AG09309 (cell line): ENCODE data around the gene GTF3C1.

Source experiments
- DNase-seq: peaks from one replicate; pipeline ENCODE4 v3.0.0-alpha.2; 2010; ENCODE audit warnings: low read depth
- H3K4me3 ChIP-seq: 2 replicates; pipeline ENCODE4 v1.5.1; 2011; ENCODE audit warnings: mild to moderate bottlenecking, low read depth, low read length, moderate library complexity; ENCODE audit not compliant: control insufficient read depth
- CTCF ChIP-seq: IDR thresholded peaks from 2 replicates; pipeline ENCODE4 v1.5.1; 2011; ENCODE audit warnings: mild to moderate bottlenecking, low read depth, low read length, inconsistent platforms; ENCODE audit not compliant: insufficient read depth, control insufficient read depth; ENCODE audit errors: missing control alignments

The GTF3C1 gene

GRCh38 chr16:27486760-27487159 is 63.0 kb downstream of the GTF3C1 start:
- no peak for TF ChIP-seq CTCF
- DNase-seq, result no peak
- no peak overlapping the region for H3K4me3 ChIP-seq

- no peak for DNase-seq
- no peak for TF ChIP-seq CTCF
Observed at GRCh38 chr16:27486344-27486743, 63.4 kb downstream of the GTF3C1 start.

GRCh38 chr16:27485811-27486210 is 63.9 kb downstream of the GTF3C1 start:
- no peak for DNase-seq
- TF ChIP-seq CTCF, result no peak
- H3K4me3 ChIP-seq, result no peak overlapping the region

More at GRCh38 chr16:27486344-27486743, 63.4 kb downstream of the GTF3C1 start:
- no peak overlapping the region for H3K4me3 ChIP-seq

GRCh38 chr16:27485126-27485525 is 64.6 kb downstream of the GTF3C1 start:
- H3K4me3 ChIP-seq, result no peak overlapping the region
- no peak for TF ChIP-seq CTCF
- no peak for DNase-seq

- DNase-seq, result no peak
- TF ChIP-seq CTCF, result no peak
- no peak overlapping the region for H3K4me3 ChIP-seq
Observed at GRCh38 chr16:27483624-27484023, 66.1 kb downstream of the GTF3C1 start.

GRCh38 chr16:27483088-27483437 is 66.7 kb downstream of the GTF3C1 start:
- no peak overlapping the region for H3K4me3 ChIP-seq
- no peak for DNase-seq
- no peak for TF ChIP-seq CTCF
